HG02970 (cell line): ENCODE data around the gene ABCA13.

ENCODE experiments used
- ATAC-seq: cut with Tn5 transposase; IDR thresholded peaks from one replicate; pipeline ENCODE4 v1.9.1; 2021; ENCODE audit warnings: mild to moderate bottlenecking, moderate library complexity, moderate number of reproducible peaks; ENCODE audit not compliant: unreplicated experiment, low FRiP score

The ABCA13 gene

GRCh38 chr7:48286836-48287235, 115.6 kb downstream of the ABCA13 start:
- ATAC-seq = no peak

- no peak for ATAC-seq
These were observed 118.4 kb downstream of the ABCA13 start for GRCh38 chr7:48289656-48290055.

- ATAC-seq = no peak
These were observed 121.7 kb downstream of the ABCA13 start for GRCh38 chr7:48292949-48293348.

- no peak for ATAC-seq
These were observed 124.2 kb downstream of the ABCA13 start for GRCh38 chr7:48295296-48295971.

GRCh38 chr7:48296966-48297365, 125.7 kb downstream of the ABCA13 start:
- ATAC-seq = no peak

DNA sequence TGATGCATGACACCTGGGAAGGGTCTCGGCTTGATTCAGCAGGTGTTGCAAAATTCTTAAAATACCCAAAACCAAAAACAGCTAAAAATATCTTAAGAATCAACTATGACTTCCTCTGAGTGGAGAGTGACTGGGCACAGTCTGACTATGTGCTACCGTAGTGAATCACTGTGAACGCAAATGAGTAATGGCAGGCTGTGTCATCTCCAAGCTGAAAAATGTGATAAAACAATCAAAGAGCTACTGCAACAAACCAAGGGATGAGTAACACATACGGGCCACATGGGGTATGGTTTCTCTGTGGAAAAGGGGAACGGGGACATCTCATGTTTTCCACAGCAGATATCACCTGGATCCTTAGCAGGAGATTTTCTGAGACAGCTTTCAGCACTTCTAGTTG, 127.5 kb downstream of the ABCA13 start:
- no peak for ATAC-seq

- ATAC-seq = peak; percentile 75
These were observed 128.4 kb downstream of the ABCA13 start for GRCh38 chr7:48299580-48300169.

DNA sequence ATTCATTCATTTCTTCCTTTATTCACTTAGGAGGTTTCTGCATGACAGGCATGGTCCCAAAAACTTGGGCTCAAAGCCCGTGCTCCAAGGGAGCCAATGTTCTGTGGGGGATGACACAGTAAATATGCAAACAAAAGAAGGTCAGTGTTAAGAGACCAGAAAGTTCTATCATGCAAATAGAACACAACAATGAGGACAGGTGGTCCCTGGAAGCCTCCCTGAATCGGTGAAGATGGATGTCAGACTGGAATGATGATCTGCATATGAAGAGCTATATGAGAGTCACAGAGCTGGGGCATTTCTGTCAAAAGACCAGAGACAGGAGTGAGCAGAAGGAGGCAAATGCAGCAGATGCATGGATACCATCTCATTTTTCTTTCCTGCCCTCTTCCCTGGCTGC, 129.0 kb downstream of the ABCA13 start:
- ATAC-seq = no peak

DNA sequence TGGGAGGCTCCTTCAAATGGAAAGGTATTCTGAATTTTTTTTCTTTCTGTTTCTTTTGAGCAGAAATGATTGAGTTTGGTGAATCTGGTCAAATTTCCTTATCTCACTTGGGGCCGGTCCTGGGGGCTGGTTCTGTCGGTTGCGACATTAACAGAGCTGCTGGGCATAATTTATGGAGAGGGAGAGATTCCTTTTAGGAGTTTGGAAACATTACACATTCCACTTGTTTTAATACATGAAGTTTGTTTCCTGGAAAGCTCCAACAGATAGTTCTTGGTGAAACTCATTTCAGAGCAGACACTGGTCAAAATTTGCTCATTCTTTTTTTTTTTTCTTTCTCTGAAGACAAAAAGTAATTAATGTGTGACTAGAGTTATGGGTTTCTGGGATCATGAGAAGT, 129.9 kb downstream of the ABCA13 start:
- ATAC-seq = no peak

DNA sequence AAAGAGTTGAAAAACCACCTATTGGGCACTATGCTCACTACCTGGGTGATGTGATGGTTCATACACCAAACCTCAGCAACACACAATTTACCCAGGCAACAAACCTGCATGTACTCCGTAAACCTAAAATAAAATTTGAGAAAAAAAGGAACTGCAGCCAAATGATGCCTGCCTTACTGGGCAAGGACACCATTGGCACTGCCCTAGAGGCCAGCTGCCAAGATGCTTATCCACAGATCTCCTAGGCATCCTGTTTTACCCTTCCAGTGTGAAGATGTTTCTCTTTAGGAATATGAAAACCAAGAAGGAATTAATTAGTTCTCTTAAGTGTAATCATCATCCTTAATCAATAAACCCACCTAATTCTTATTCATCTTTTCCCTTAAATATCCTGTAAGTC, 133.4 kb downstream of the ABCA13 start:
- no peak for ATAC-seq

DNA sequence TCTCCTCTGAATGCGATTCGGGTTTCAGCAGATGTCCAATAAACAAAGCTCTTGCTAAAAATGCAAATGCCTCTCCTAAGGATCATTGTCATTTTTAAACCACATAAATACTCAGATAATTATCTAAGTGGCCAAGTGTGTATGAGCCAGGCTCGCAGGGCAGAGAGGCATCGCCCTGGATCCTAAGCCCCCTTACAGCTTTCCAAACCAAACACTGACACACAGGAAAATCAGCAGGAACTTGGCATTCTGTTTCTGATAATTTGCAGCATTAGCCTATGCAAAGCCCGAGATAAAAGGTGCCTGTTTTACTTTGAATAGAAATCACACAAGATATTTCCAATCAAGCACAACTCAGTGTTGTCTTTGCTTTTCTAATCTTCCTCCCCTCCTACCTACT, 134.4 kb downstream of the ABCA13 start:
- no peak for ATAC-seq

DNA sequence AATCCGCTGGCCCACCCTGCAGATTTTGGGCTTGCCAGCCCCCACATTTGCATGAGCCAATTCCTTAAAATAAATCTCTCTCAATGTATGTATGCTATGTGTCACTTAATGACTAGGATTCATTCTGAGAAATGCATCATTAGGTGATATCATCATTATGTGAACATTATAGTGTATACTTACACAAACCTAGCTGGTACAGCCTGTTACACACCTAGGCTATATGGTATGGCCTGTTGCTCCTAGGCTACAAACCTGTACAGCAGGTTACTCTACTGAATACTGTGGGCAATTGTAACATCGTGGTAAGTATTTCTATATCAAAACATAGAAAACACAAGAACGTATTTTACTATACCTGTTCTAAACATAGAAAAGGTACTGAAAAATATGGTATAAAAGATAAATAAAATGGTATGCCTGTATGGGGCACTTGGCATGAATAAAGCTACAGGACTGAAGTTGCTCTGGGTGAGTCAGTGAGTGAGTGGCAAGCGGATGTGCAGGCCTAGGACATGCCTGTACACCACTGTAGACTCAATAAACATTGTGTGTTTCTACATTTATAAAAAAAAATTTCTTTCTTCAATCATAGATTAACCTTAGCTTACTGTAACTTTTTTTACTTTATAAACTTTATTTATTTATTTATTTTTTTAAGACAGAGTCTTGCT, 135.9 kb downstream of the ABCA13 start:
- ATAC-seq = no peak

- no peak for ATAC-seq
These were observed 138.5 kb downstream of the ABCA13 start for GRCh38 chr7:48309720-48310119.

GRCh38 chr7:48311464-48312100, 140.3 kb downstream of the ABCA13 start:
- no peak for ATAC-seq

- ATAC-seq = no peak
These were observed 140.9 kb downstream of the ABCA13 start for GRCh38 chr7:48312151-48312550.

DNA sequence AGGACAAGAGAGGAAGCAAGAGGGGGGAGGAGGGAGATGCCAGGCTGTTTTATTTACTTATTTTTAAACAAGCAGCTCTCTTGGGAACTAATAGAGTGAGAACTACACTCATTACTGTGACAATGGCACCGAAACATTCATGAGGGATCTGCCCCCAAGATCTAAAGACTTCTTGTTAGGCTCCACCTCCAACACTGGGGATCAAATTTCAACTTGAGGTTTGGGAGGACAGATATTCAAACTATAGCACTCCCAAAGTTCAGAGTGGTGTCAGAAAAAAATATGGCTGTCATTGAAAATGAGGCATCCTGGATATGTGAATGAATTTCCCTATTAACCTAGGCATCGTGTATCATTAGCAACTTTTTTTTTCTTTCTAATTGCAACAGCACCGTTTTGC, 145.5 kb downstream of the ABCA13 start:
- ATAC-seq = no peak

DNA sequence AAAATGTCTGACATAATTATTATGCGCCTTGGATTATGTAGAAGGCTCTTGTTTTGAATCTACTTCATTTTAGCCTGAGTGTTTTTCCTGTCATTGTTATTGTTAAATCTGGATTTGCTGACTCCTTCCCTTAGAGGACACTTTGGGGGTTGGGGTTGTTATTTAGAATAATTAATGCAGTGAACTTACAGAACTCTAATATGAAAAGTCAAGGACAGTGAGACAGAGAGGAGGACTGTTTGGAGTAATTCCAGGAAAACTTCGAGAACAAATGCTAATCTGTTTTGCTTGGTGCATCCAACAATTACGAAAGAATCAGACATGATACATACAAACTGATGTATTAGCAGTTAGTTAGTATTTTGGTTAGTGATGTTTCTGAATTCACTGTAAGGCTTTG, 146.1 kb downstream of the ABCA13 start:
- no peak for ATAC-seq

DNA sequence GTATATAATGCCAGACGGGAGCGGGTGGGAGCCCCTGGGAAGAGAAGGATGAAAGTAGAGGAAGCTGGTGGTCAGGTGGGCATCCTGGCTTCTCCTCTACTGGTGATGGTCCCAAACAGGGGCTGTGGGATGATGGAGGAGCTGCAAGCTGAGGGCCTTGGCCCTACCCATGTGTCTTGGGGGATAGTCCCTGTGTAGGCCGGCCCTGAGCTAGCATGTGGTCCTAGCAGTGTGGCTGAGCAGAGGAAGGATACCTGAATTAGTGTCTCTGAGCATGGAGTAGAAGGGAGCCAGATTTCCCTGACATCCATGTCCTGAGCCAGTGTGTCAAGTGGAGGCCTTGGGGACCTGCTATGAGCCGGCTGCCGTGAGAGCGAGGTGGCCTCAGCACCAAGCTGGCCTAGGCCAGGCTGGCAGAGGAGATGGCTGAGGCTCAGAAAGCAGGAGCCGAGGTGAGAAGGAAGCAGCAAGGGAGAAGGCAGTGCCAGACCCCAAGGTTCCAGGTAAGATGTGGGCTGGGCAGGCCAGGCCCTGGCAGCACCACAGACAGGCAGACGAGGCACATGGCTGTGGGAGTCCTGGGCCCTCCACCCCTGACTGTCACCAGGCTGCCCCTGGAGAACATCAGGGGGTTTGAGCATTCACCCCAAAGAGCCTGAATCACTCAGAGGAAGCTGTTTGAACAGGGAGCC, 150.2 kb downstream of the ABCA13 start:
- no peak for ATAC-seq

- ATAC-seq = no peak
These were observed 165.9 kb downstream of the ABCA13 start for GRCh38 chr7:48337012-48337621.

DNA sequence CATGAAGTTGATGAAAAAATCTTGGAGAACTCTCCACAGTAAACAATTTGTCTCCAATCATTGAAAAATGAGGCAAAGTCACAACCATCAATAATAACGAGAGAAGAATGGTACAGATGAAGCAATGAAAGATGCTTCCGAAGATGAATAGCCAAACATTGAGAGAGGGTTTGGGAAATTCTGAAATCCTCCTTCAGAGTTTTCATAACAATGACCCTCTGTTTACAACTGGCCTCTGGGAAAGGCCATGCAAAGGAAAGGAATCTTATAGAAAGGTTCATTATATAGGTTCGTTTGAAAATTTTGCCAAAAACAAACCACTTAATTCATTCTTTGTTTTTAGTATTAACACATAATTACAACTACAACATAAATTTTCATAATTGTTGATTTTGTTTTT, 166.5 kb downstream of the ABCA13 start:
- no peak for ATAC-seq
